ENCODE data around the gene ELL. TPM values are rescaled to one million over a fixed set of nuclear protein-coding genes. Genes with fewer than 3 reads are reported as not detected.
A peak's percentile ranks its signal among the peaks of the same experiment; 100 is the strongest.

Gene ELL
- total RNA-seq, 1 donor from 2014 or later, result 23.6 TPM

GRCh38 chr19:18476507-18477041 is 45.3 kb downstream of the ELL start:
- intact Hi-C loops (cut with micrococcal nuclease), result loop anchor here (5.0 kb wide), 1 partner anchor 111 kb away; the partner anchor contains the start of gene REX1BD
- Mint-ChIP-seq H3K4me1 (ENCODE audit: low read depth) (peaks cover 54% of the 10 kb centered on the region), H3K4me3 (no peak overlapping the region), H3K9me3 (no peaks in the 10 kb centered on the region), H3K36me3 (ENCODE audit: low read depth) (peaks cover 6% of the 10 kb centered on the region), H3K27me3 (ENCODE audit: insufficient read depth) (peaks cover 1% of the 10 kb centered on the region), H3K27ac (peak overlapping the region; percentile 16)
- no peak for DNase-seq (ENCODE audit: low spot score)

DNA sequence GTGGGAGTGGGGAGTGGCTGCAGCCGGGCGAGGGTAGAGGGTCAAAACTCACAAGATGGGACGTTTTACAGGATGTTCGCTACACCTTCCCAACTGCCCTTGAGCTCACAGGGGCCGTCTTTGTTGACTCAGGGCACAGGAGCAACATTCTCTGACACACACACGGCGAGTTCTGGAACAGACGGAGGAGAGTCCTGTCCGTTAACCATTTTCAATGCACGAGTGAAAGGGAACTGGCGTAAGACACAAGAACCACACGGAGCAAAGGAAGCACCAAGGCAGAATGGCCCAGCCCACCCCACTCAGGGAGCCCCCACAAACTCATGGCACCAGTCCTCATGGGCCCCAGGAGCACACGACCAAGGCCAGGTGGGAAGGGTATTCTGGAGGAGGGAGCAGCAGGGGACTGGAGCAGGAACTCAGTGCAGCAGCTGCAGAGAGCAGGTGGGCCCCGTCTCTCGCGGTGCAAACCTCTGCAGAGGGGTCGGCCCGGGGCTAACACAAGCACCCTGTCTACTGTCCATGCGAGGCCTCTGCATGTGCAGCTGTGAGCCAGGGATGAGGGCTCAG is 46.0 kb downstream of the ELL start:
- Mint-ChIP-seq H3K4me1 (ENCODE audit: low read depth) (peaks cover 47% of the 10 kb centered on the region), H3K4me3 (no peak overlapping the region), H3K9me3 (no peaks in the 10 kb centered on the region), H3K27me3 (ENCODE audit: insufficient read depth) (peaks cover 1% of the 10 kb centered on the region), H3K27ac (peak overlapping the region; percentile 64), H3K36me3 (ENCODE audit: low read depth) (peaks cover 6% of the 10 kb centered on the region)
- intact Hi-C loops (cut with micrococcal nuclease), result loop anchor here (5.0 kb wide), 1 partner anchor 111 kb away; the partner anchor contains the start of gene REX1BD
- DNase-seq (ENCODE audit: low spot score), result no peak

DNA sequence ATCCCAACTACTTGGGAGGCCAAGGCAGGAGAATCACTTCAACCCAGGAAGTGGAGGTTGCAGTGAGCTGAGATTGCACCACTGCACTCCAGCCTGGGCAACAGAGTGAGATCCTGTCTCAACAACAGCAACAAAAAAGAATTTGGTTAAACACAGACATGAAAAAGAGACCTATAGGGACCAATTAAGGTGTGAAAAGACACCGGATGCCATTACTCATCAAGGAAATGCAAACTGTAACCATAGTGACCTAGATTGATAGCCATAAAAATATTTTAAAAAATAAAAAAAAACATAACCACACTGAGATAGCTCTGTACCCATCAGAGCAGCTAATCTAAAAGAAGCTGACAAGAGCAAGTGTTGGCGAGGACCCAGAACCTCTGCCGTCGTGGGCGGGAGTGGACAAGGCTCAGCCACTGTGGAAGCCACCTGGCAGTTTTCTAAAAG is 46.8 kb downstream of the ELL start:
- intact Hi-C loops (cut with micrococcal nuclease), result loop anchor here (5.0 kb wide), 1 partner anchor 112 kb away; the partner anchor contains the start of gene REX1BD
- H3K9me3 Mint-ChIP-seq, result no peaks in the 10 kb centered on the region
- H3K36me3 Mint-ChIP-seq (ENCODE audit: low read depth), result peaks cover 6% of the 10 kb centered on the region
- H3K27me3 Mint-ChIP-seq (ENCODE audit: insufficient read depth), result peaks cover 1% of the 10 kb centered on the region
- H3K4me3 Mint-ChIP-seq, result no peak overlapping the region
- peak overlapping the region; percentile 64 for H3K27ac Mint-ChIP-seq
- H3K4me1 Mint-ChIP-seq (ENCODE audit: low read depth), result peaks cover 42% of the 10 kb centered on the region
- DNase-seq (ENCODE audit: low spot score), result no peak

- intact Hi-C loops (cut with micrococcal nuclease), result loop anchor here (5.0 kb wide), 1 partner anchor 373 kb away; no protein-coding TSS in a partner anchor
- DNase-seq (ENCODE audit: low spot score), result no peak
- no peaks in the 10 kb centered on the region for H3K9me3 Mint-ChIP-seq
- peak overlapping the region; percentile 44 for H3K27ac Mint-ChIP-seq
- no peak overlapping the region for H3K4me3 Mint-ChIP-seq
- peaks cover 1% of the 10 kb centered on the region for H3K27me3 Mint-ChIP-seq (ENCODE audit: insufficient read depth)
- peaks cover 36% of the 10 kb centered on the region for H3K4me1 Mint-ChIP-seq (ENCODE audit: low read depth)
- peaks cover 6% of the 10 kb centered on the region for H3K36me3 Mint-ChIP-seq (ENCODE audit: low read depth)
These were observed 47.4 kb downstream of the ELL start for GRCh38 chr19:18474366-18474887.

DNA sequence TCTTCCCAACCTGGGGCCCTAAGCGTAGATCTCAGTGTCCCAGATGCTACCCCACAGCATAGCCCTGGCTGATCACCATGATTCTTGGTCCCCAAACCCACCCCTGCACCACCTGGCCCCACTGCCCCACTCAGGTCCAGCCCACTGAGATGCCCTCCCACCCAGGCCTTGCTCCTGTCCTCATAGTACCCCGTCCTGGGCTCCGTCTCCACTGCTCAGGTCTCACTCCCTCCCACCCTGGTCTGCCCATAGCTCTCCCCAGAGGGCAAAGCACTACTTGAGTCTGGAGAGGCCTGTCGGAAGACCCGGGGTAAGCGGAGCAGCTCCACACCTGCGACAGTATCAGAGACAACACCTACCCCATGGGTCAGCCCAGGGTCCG is 48.2 kb downstream of the ELL start:
- DNase-seq (ENCODE audit: low spot score), result no peak
- no peaks in the 10 kb centered on the region for H3K9me3 Mint-ChIP-seq
- no peak overlapping the region for H3K4me3 Mint-ChIP-seq
- H3K36me3 Mint-ChIP-seq (ENCODE audit: low read depth), result peaks cover 4% of the 10 kb centered on the region
- H3K4me1 Mint-ChIP-seq (ENCODE audit: low read depth), result peaks cover 28% of the 10 kb centered on the region
- no peak overlapping the region for H3K27ac Mint-ChIP-seq
- H3K27me3 Mint-ChIP-seq (ENCODE audit: insufficient read depth), result peaks cover 1% of the 10 kb centered on the region
- intact Hi-C loops (cut with micrococcal nuclease), result loop anchor here (5.0 kb wide), 1 partner anchor 374 kb away; no protein-coding TSS in a partner anchor

DNA sequence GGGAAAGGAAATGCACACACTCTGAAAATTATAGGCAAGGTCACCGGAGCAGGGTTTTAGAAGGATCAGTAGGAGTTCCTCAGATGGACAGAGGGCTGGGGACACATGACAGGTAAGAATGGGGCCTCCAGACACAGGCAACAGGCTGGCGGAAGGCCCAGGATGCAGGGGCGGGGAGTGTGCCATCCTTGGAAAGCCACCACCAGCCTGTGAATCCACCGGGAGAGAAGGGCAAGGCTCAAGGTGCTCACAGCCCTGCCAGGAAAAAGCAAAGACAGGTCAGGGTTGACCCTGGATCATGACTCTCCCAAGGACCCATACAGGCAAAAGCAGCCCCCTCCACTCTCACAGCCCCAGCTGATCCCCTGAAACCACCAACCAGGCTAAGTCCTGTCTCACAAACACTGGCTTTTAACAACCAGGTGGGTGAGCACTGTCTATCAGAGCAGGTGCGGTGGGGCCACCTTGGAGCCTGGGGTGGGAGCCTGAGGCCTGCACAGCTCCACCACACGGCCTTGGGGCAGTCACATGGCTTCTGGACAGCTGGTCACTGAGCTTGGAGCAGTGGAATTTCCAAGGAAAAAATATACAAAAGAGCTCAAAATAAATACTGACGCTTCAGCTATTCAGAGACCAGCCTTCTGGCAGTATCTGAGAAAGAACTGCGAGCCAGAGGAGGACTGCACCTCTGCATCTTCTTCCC is 48.7 kb downstream of the ELL start:
- H3K4me3 Mint-ChIP-seq, result no peak overlapping the region
- no peak for DNase-seq (ENCODE audit: low spot score)
- intact Hi-C loops (cut with micrococcal nuclease), result loop anchor here (5.0 kb wide), 1 partner anchor 374 kb away; no protein-coding TSS in a partner anchor
- H3K36me3 Mint-ChIP-seq (ENCODE audit: low read depth), result peaks cover 4% of the 10 kb centered on the region
- H3K9me3 Mint-ChIP-seq, result no peaks in the 10 kb centered on the region
- H3K4me1 Mint-ChIP-seq (ENCODE audit: low read depth), result peaks cover 28% of the 10 kb centered on the region
- peak overlapping the region; percentile 43 for H3K27ac Mint-ChIP-seq
- no peaks in the 10 kb centered on the region for H3K27me3 Mint-ChIP-seq (ENCODE audit: insufficient read depth)

DNA sequence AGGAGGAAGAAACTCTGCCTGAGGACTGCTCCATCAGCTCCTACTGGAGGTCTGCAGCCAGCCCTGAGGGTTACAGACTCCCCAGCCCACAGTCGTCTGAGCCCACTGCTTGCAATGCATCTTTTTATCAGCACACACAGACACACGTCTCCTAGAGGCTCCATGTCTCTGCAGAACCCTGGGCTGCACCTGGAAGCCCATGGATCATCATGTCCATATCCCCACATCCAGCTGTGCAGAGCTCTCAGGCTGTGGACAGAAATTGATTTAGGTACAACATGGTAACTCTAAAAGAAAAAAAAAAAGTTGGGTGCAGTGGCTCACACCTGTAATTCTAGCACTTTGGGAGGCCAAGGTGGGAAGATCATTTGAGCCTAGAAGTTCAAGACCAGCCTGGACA is 51.1 kb downstream of the ELL start:
- Mint-ChIP-seq H3K27me3 (ENCODE audit: insufficient read depth) (no peaks in the 10 kb centered on the region), H3K4me1 (ENCODE audit: low read depth) (peaks cover 14% of the 10 kb centered on the region), H3K36me3 (ENCODE audit: low read depth) (no peaks in the 10 kb centered on the region), H3K9me3 (no peaks in the 10 kb centered on the region), H3K27ac (no peak overlapping the region), H3K4me3 (no peak overlapping the region)
- no peak for DNase-seq (ENCODE audit: low spot score)
- intact Hi-C loops (cut with micrococcal nuclease), result loop anchor here (1.0 to 5.0 kb wide), 2 partner anchors 50 to 377 kb away; no protein-coding TSS in a partner anchor

DNA sequence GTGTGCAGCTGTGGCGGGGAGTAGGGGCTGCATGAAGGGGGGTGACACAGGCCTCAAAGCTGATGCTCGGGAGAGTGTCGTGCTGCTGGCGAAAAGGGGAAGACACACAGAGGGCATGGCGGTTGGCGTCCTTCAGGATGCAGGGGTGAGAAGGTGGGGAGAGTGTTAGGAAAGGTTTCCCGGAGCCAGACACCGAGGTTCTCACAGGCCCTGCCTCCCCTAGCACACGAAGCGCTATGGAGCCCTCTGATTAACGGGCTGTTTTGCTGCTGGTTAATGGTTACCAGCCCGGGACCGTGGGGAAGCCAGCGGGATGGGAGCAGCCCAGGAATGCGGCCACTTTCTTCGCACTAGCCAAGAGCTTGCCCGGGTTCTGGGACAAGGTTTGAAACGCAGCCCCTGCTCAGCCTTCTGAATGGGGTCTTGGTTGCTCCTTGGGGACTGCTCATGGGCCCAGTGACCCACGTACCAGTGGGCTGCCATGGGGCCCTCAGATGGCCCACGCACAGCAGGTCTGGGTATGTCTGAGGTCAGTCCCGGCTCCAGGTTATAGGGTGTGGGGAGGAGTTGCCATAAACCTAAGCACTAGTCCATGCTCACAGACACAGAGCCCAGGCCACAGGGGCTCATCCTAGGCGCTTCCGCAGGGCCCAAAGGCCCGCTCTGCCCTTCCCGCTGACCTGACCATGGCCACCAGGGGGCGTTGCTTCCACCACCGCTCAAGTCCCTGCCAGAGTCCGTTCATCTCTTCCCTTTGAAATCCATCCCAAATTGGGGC is 52.6 kb downstream of the ELL start:
- peaks cover 15% of the 10 kb centered on the region for H3K4me1 Mint-ChIP-seq (ENCODE audit: low read depth)
- H3K36me3 Mint-ChIP-seq (ENCODE audit: low read depth), result peaks cover 5% of the 10 kb centered on the region
- no peaks in the 10 kb centered on the region for H3K9me3 Mint-ChIP-seq
- no peak overlapping the region for H3K4me3 Mint-ChIP-seq
- H3K27me3 Mint-ChIP-seq (ENCODE audit: insufficient read depth), result no peaks in the 10 kb centered on the region
- intact Hi-C loops (cut with micrococcal nuclease), result loop anchor here (1.0 to 5.0 kb wide), 3 partner anchors 28 to 103 kb away; partner anchors contain the start of genes KXD1 and UBA52
- no peak overlapping the region for H3K27ac Mint-ChIP-seq
- DNase-seq (ENCODE audit: low spot score), result peak; percentile 43

DNA sequence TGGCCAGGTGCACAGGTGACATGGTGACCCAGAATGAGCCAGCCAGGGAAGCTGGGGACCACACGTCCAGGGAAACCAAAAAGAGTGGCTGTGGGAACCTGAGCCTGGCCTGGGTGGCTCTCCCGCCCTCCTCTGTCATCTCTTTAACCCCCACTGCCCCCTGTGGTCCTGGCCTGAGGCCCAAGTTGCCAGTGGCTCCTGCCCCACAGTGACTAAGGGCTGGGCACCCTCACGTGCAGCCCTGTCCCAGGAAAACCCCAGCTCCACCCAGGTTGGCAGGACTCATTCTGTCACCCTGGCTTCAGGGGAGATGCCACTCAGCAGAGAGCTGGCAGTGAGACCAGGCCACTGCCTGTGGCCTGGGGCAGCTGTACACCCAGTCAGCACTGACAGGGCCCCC is 53.4 kb downstream of the ELL start:
- peaks cover 17% of the 10 kb centered on the region for H3K4me1 Mint-ChIP-seq (ENCODE audit: low read depth)
- H3K27ac Mint-ChIP-seq, result no peak overlapping the region
- no peak for DNase-seq (ENCODE audit: low spot score)
- no peaks in the 10 kb centered on the region for H3K9me3 Mint-ChIP-seq
- no peaks in the 10 kb centered on the region for H3K27me3 Mint-ChIP-seq (ENCODE audit: insufficient read depth)
- intact Hi-C loops (cut with micrococcal nuclease), result loop anchor here (2.0 to 5.0 kb wide), 2 partner anchors 28 to 104 kb away; partner anchors contain the start of gene UBA52
- no peak overlapping the region for H3K4me3 Mint-ChIP-seq
- H3K36me3 Mint-ChIP-seq (ENCODE audit: low read depth), result peaks cover 6% of the 10 kb centered on the region

- no peaks in the 10 kb centered on the region for H3K9me3 Mint-ChIP-seq
- peaks cover 17% of the 10 kb centered on the region for H3K4me1 Mint-ChIP-seq (ENCODE audit: low read depth)
- no peaks in the 10 kb centered on the region for H3K27me3 Mint-ChIP-seq (ENCODE audit: insufficient read depth)
- intact Hi-C loops (cut with micrococcal nuclease), result loop anchor here (2.0 to 5.0 kb wide), 2 partner anchors 29 to 104 kb away; partner anchors contain the start of gene UBA52
- H3K36me3 Mint-ChIP-seq (ENCODE audit: low read depth), result peaks cover 6% of the 10 kb centered on the region
- peak overlapping the region; percentile 56 for H3K27ac Mint-ChIP-seq
- no peak overlapping the region for H3K4me3 Mint-ChIP-seq
- no peak for DNase-seq (ENCODE audit: low spot score)
These were observed 53.9 kb downstream of the ELL start for GRCh38 chr19:18467978-18468377.

DNA sequence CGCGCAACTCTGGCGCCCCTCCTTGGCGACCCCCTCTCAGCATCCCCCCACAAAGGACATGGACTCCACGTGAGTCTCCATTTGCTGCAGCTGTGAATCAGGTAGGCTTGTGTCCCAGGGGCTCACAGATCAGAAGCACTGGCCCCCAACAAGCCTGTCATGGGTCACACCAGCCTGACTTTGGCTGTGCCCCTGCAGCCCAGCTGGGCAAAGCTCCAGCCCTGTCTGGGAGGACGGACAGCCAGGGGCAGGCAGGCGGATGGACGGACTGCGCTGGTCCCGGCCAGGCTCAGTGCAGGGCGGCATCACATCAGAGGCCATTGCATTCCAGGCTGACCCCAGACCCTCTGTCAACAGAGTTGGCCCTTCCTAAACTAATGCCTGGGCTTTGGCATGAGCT is 55.5 kb downstream of the ELL start:
- Mint-ChIP-seq H3K4me3 (no peak overlapping the region), H3K27ac (no peak overlapping the region), H3K4me1 (ENCODE audit: low read depth) (peaks cover 17% of the 10 kb centered on the region), H3K36me3 (ENCODE audit: low read depth) (peaks cover 14% of the 10 kb centered on the region), H3K27me3 (ENCODE audit: insufficient read depth) (no peaks in the 10 kb centered on the region), H3K9me3 (no peaks in the 10 kb centered on the region)
- intact Hi-C loops (cut with micrococcal nuclease), result loop anchor here (5.0 kb wide), 1 partner anchor 106 kb away; the partner anchor contains the start of gene UBA52
- no peak for DNase-seq (ENCODE audit: low spot score)

DNA sequence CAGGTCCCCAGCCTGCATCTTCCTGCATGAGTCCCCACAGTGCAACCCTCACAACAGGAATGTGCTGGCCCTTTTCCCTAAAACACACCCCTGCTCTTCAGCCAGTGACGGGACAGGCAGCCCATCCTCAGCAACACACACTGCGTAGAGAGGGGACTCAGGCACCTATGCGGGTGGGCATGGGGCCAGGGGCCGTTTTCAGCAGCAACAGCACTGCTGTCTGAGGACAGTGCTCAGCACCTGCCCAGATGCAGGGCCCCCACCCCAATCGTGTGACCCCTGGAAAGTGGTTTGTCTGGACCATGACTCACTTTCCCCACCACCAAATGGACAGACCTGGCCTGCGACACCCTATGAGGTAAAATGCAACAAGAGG is 55.9 kb downstream of the ELL start:
- H3K4me3 Mint-ChIP-seq, result no peak overlapping the region
- peaks cover 14% of the 10 kb centered on the region for H3K36me3 Mint-ChIP-seq (ENCODE audit: low read depth)
- no peak for DNase-seq (ENCODE audit: low spot score)
- H3K27me3 Mint-ChIP-seq (ENCODE audit: insufficient read depth), result no peaks in the 10 kb centered on the region
- peaks cover 17% of the 10 kb centered on the region for H3K4me1 Mint-ChIP-seq (ENCODE audit: low read depth)
- no peaks in the 10 kb centered on the region for H3K9me3 Mint-ChIP-seq
- H3K27ac Mint-ChIP-seq, result no peak overlapping the region
- intact Hi-C loops (cut with micrococcal nuclease), result loop anchor here (5.0 kb wide), 1 partner anchor 106 kb away; the partner anchor contains the start of gene UBA52

All from activated T-helper 1 cell treated with anti-CD3 and anti-CD28 coated beads, Interleukin-12 subunit alpha, Interleukin-12 subunit beta, Interleukin-2, Interleukin-4 antibody, amounts not matched to agents 30 ng/mL and 10 ng/mL and 1 ng/mL, durations not matched to agents 14 hours and 24 hours and 36 hours (primary cell).